Pons (tissue), 1 donor: ENCODE results near the gene RTL10.
"Not testable (repeated sequence)": the region's sequence is repeated elsewhere in the genome, so short reads cannot be mapped to it uniquely, and the experiment has no call there.

Source experiments
- DNase-seq: peaks from one replicate; pipeline ENCODE4 v3.0.0-alpha.2; 2016; ENCODE audit warnings: low spot score

RTL10 gene

GRCh38 chr22:19843857-19844376 lies 10.8 kb downstream of the RTL10 start:
- no peak for DNase-seq

GRCh38 chr22:19843107-19843856 lies 11.4 kb downstream of the RTL10 start:
- DNase-seq, result no peak

- DNase-seq, result no peak
Observed at GRCh38 chr22:19842393-19843106, 12.1 kb downstream of the RTL10 start.

- DNase-seq, result no peak
Observed at GRCh38 chr22:19841641-19842392, 12.9 kb downstream of the RTL10 start.

GRCh38 chr22:19840955-19841640 lies 13.6 kb downstream of the RTL10 start:
- DNase-seq, result no peak

- DNase-seq, result no peak
Observed at GRCh38 chr22:19840059-19840458, 14.6 kb downstream of the RTL10 start.

- no peak for DNase-seq
Observed at GRCh38 chr22:19837915-19838314, 16.8 kb downstream of the RTL10 start.

- no peak for DNase-seq
Observed at GRCh38 chr22:19836512-19836911, 18.2 kb downstream of the RTL10 start.

- DNase-seq, result no peak
Observed at GRCh38 chr22:19834599-19834998, 20.1 kb downstream of the RTL10 start.

- not testable (repeated sequence) for DNase-seq
Observed at GRCh38 chr22:19833327-19833726, 21.3 kb downstream of the RTL10 start.

GRCh38 chr22:19832476-19833108 lies 22.1 kb downstream of the RTL10 start:
- DNase-seq, result no peak

- not testable (repeated sequence) for DNase-seq
Observed at GRCh38 chr22:19831979-19832378, 22.7 kb downstream of the RTL10 start.

- no peak for DNase-seq
Observed at GRCh38 chr22:19831016-19831415, 23.7 kb downstream of the RTL10 start.

- no peak for DNase-seq
Observed at GRCh38 chr22:19828035-19828401, 26.7 kb downstream of the RTL10 start.

GRCh38 chr22:19827341-19828034 lies 27.2 kb downstream of the RTL10 start:
- DNase-seq, result no peak

- DNase-seq, result no peak
Observed at GRCh38 chr22:19826619-19826950, 28.1 kb downstream of the RTL10 start.

GRCh38 chr22:19825904-19826618 lies 28.6 kb downstream of the RTL10 start:
- no peak for DNase-seq

- no peak for DNase-seq
Observed at GRCh38 chr22:19824926-19825339, 29.7 kb downstream of the RTL10 start.

- no peak for DNase-seq
Observed at GRCh38 chr22:19824212-19824925, 30.3 kb downstream of the RTL10 start.

GRCh38 chr22:19823902-19824211 lies 30.8 kb downstream of the RTL10 start:
- DNase-seq, result no peak
